Epithelial cell of alveolus of lung (primary cell): ENCODE measurements around the gene SLC22A5. TPM values are rescaled to one million over a fixed set of nuclear protein-coding genes. Genes with fewer than 3 reads are reported as not detected.

ENCODE experiments used
- total RNA-seq: library from RNA; depleted of rRNA; stranded (reverse); fragments of >200 nt; gene quantifications from 2 replicates; pipeline ENCODE4 v1.2.1, GENCODE V29; 2015

The SLC22A5 gene
- total RNA-seq, result 4.1 and 5.1 TPM in 2 replicates

GRCh38 chr5:132369474-132370180, at the start of gene SLC22A5:
Gene SLC22A5, plus strand, starts transcription at chr5:132369710. Its CDS starts 263 bp downstream, at chr5:132369973.

Other genes with a start within 250 kb of the SLC22A5 start
- 106 and 242 TPM in 2 replicates for gene P4HA2, start 141.9 kb upstream of the SLC22A5 start, total RNA-seq
- 51.2 and 141 TPM in 2 replicates for gene PDLIM4, start 112.0 kb upstream of the SLC22A5 start, total RNA-seq
- 0.08 and 3.4 TPM in 2 replicates for gene SLC22A4, start 75.3 kb upstream of the SLC22A5 start, total RNA-seq
- gene IRF1, start 121.1 kb downstream of the SLC22A5 start, total RNA-seq, result 13.6 and 48.6 TPM in 2 replicates
- not detected in 2 replicates for gene IL5, start 173.8 kb downstream of the SLC22A5 start, total RNA-seq
- 16.0 and 16.8 TPM in 2 replicates for gene RAD50, start 187.3 kb downstream of the SLC22A5 start, total RNA-seq